Vagina (tissue), 2 donors: Measurements from ENCODE around the gene SYNE1. TPM values are rescaled to one million over a fixed set of nuclear protein-coding genes. Genes with fewer than 3 reads are reported as not detected.
"Not testable (repeated sequence)": the region's sequence is repeated elsewhere in the genome, so short reads cannot be mapped to it uniquely, and the experiment has no call there.

Source experiments
- DNase-seq, 2 donors: peaks; one replicate each; pipeline ENCODE4 v3.0.0-alpha.2; 2017; ENCODE audit errors: extremely low spot score in 2 of 2
- H3K27ac ChIP-seq: fragments of 200-600 bp; sonication (generic); one replicate; pipeline ENCODE4 v1.5.1; 2019
- H3K27me3 ChIP-seq: fragments of 200-600 bp; sonication (generic); one replicate; pipeline ENCODE4 v1.5.1; 2019
- H3K36me3 ChIP-seq, 2 donors: fragments of 200-600 bp; sonication (generic); one replicate each; pipeline ENCODE4 v1.5.1; 2017 to 2019
- H3K4me1 ChIP-seq: fragments of 200-600 bp; sonication (generic); one replicate; pipeline ENCODE4 v1.5.1; 2019
- H3K4me3 ChIP-seq, 2 donors: fragments of 200-600 bp; sonication (generic); 1 replicate in 1 of 2; 2 replicates in 1 of 2; pipeline ENCODE4 v1.5.1; 2016 to 2019
- H3K9me3 ChIP-seq: fragments of 200-600 bp; sonication (generic); one replicate; pipeline ENCODE4 v1.5.1; 2019
- POLR2A ChIP-seq, 2 donors: fragments of 450-650 bp; IDR thresholded peaks; one replicate each; pipeline ENCODE4 v1.6.1; 2017; ENCODE audit warnings: antibody characterized with exemption in 2 of 2, mild to moderate bottlenecking in 2 of 2, moderate library complexity in 2 of 2
- POLR2AphosphoS5 ChIP-seq, 2 donors: sonication (generic); formaldehyde crosslinking; IDR thresholded peaks; one replicate each; pipeline ENCODE4 v1.9.0; 2017; ENCODE audit warnings: antibody characterized with exemption in 2 of 2, mild to moderate bottlenecking in 2 of 2, low read depth in 1 of 2; ENCODE audit not compliant: insufficient read depth in 1 of 2
- intact Hi-C: fragments of 100-400 bp; cut with DNase I; formaldehyde crosslinking; loops from one replicate; pipeline ENCODE4 v1.15.1; 2023
- total RNA-seq: library from RNA; depleted of rRNA; stranded (reverse); fragments of >200 nt; gene quantifications from one replicate; pipeline ENCODE4 v1.2.3, GENCODE V29; 2016
- TF ChIP-seq, protein P1 (sequence below), 3 experiments: fragments of 450-650 bp in 2 of 3; fragments of 200-600 bp in 1 of 3; sonication (generic) in 1 of 3; IDR thresholded peaks; one replicate each; pipeline ENCODE4 v1.5.1; 2017 to 2019; ENCODE audit warnings: antibody characterized with exemption in 3 of 3, mild to moderate bottlenecking in 2 of 3, moderate library complexity in 2 of 3

Gene SYNE1
- total RNA-seq, 1 donor from 2014 or later: 81.5 TPM

DNA sequence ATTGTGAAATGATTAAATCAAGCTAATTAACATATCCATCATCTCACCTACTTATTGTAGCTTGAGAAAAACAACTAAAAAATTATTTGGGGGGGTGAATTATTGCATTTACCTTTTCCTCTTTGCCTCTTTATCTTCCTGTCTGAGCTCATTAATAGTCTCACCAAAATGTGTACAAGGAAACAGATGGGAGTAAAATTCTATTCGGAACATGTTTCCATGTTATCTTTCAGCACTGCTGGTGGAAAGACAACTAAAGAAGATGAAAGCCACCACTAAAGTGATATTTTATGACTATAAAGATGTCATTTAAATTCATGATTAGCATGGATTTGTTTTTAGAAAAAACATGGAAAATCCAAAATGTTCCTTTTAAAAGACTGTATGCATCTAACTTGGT is 102.6 kb downstream of the SYNE1 start:
- no peaks in the 10 kb centered on the region for H3K9me3 ChIP-seq
- TF ChIP-seq POLR2A (IDR thresholded peaks at IDR 0.05): no peak
- TF ChIP-seq, protein P1, sequence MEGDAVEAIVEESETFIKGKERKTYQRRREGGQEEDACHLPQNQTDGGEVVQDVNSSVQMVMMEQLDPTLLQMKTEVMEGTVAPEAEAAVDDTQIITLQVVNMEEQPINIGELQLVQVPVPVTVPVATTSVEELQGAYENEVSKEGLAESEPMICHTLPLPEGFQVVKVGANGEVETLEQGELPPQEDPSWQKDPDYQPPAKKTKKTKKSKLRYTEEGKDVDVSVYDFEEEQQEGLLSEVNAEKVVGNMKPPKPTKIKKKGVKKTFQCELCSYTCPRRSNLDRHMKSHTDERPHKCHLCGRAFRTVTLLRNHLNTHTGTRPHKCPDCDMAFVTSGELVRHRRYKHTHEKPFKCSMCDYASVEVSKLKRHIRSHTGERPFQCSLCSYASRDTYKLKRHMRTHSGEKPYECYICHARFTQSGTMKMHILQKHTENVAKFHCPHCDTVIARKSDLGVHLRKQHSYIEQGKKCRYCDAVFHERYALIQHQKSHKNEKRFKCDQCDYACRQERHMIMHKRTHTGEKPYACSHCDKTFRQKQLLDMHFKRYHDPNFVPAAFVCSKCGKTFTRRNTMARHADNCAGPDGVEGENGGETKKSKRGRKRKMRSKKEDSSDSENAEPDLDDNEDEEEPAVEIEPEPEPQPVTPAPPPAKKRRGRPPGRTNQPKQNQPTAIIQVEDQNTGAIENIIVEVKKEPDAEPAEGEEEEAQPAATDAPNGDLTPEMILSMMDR (IDR thresholded peaks at IDR 0.05): no peak
- no peak for TF ChIP-seq POLR2AphosphoS5 (IDR thresholded peaks at IDR 0.05; ENCODE audit: insufficient read depth in 1 of 2, low read depth in 1 of 2)

DNA sequence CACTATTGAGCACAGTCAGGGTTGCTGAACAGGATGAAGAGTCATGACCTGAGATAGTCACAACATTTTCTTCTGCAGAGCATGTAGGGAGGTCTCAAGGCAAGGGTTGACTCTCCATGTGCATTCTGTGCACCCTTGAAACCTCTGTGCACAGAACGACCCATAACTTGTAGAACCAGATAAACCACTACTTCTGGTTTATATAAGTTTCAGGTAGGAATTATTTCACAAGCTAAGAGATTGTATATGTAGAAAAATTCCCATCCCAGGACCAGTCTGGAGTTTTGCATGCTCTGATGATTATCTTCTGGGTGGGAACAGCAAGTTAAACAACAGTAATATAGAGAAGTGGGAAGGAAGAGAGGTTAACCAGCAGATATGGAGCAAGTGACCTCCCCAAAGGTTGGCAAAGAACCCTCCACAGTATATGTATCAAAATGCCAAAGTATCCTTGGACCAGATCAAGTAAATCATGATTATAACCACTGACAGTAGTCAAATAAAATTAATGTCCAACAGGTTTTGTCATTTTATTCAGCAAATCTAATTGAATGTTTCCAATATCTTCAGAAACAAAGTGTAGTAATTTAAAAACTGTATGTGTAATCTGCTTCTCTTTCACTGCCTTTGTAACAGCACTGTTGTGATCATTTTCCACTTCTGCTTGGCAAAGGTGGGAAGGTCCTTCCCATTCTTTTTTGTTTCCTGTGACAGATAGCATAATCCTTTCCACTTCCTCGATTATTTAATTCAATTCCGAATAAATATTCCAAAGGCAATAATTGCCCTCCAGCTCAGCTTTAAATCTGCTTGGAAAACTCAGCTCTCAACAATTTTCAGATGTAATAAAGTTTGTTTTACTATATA is 104.4 kb downstream of the SYNE1 start:
- Histone ChIP-seq H3K9me3 (no peaks in the 10 kb centered on the region), H3K4me3 (no peak overlapping the region), H3K27me3 (no peaks in the 10 kb centered on the region), H3K4me1 (no peaks in the 10 kb centered on the region), H3K36me3 (no peaks in the 10 kb centered on the region), H3K27ac (no peak overlapping the region)
- TF ChIP-seq, protein P1 (IDR thresholded peaks at IDR 0.05): no peak
- intact Hi-C loops: no loop called here
- DNase-seq: no peak

More for the DNA sequence above, 102.6 kb downstream of the SYNE1 start:
- no peak overlapping the region for H3K4me3 ChIP-seq
- no peaks in the 10 kb centered on the region for H3K27me3 ChIP-seq
- no peaks in the 10 kb centered on the region for H3K4me1 ChIP-seq
- H3K27ac ChIP-seq: no peak overlapping the region
- intact Hi-C loops: no loop called here
- no peaks in the 10 kb centered on the region for H3K36me3 ChIP-seq
- DNase-seq: no peak

DNA sequence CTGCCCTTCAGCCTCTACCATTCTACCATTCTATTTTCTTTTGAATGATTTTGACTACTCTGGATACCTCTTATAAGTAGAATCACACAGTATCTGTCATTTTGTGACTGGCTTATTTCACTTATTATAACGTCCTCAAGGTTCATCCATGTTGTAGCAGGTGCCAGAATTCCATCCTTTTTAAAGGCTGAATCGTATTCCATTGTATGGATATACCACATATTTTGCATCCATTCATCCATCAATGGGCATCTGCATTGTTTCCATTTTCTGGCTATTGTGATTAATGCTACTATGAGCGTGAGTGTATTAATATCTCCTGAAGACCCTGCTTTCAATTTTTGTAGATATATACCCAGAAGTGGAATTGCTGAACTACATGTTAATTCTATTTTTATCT is 105.5 kb downstream of the SYNE1 start:
- Histone ChIP-seq H3K36me3 (no peaks in the 10 kb centered on the region), H3K9me3 (no peaks in the 10 kb centered on the region), H3K4me1 (no peaks in the 10 kb centered on the region), H3K27ac (no peak overlapping the region), H3K27me3 (no peaks in the 10 kb centered on the region), H3K4me3 (no peak overlapping the region)
- intact Hi-C loops: no loop called here
- no peak for DNase-seq
- TF ChIP-seq, protein P1 (IDR thresholded peaks at IDR 0.05): no peak
- TF ChIP-seq POLR2A (IDR thresholded peaks at IDR 0.05): no peak
- no peak for TF ChIP-seq POLR2AphosphoS5 (IDR thresholded peaks at IDR 0.05; ENCODE audit: insufficient read depth in 1 of 2, low read depth in 1 of 2)

DNA sequence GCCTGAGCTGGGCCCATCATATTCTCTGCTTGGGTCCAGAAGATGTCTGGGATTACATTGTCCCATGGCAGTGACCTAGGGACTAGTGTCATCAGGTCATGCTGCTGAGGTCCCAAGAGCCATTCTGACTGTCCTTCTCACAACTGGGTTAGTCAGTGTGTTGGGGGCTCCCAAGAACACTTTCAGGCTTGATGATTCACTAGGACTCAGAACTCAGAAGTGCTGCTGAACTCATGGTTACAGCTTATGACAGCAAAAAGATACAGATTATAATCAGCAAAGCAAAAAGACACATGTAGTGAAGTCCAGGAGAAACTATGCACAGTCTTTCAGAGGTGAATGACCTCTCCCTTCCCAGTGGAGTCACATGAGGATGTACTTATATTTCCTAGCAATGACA is 107.8 kb downstream of the SYNE1 start:
- TF ChIP-seq POLR2AphosphoS5 (IDR thresholded peaks at IDR 0.05; ENCODE audit: insufficient read depth in 1 of 2, low read depth in 1 of 2) (no peak), POLR2A (IDR thresholded peaks at IDR 0.05) (no peak)
- TF ChIP-seq, protein P1 (IDR thresholded peaks at IDR 0.05): no peak
- Histone ChIP-seq H3K27ac (no peak overlapping the region), H3K4me1 (no peaks in the 10 kb centered on the region), H3K27me3 (no peaks in the 10 kb centered on the region), H3K9me3 (no peaks in the 10 kb centered on the region), H3K36me3 (no peaks in the 10 kb centered on the region), H3K4me3 (no peak overlapping the region)
- intact Hi-C loops: no loop called here
- no peak for DNase-seq

DNA sequence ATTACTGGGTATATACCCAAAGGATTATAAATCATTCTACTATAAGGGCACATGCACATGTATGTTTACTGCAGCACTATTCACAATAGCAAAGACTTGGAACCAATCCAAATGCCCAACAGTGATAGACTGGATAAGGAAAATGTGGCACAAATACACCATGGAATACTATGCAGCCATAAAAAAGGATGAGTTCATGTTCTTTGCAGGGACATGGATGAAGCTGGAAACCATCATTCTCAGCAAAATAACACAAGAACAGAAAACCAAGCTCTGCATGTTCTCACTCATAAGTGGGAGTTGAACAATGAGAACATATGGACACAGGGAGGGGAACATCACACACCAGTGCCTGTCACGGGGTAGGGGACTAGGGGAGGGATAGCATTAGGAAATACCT is 123.0 kb downstream of the SYNE1 start:
- not testable (repeated sequence) for H3K27ac ChIP-seq

More for the DNA sequence above, 123.0 kb downstream of the SYNE1 start:
- H3K4me3 ChIP-seq, H3K27me3 ChIP-seq, intact Hi-C loops, H3K36me3 ChIP-seq, H3K9me3 ChIP-seq, DNase-seq, H3K4me1 ChIP-seq: not testable (repeated sequence)
